ENCODE measurements around the gene ABCB8.

DNA sequence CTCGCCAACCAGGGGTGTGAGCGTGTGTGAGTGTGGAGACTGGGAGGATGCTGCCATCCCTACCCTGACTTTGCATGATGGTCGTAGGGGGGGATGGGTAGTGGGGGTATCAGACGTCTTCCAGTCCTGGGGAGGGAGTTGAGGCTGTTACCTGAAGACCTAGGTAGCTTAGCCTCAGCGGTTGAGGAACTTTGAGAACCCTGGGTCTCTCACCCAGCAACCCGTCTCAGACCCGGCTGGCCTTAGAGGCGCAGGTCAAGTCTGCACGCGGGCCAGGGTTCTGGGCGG lies 33.8 kb downstream of the ABCB8 start:
- no peak for TF ChIP-seq CTCF (IDR thresholded peaks at IDR 0.05)
- no peak for TF ChIP-seq POLR2A (IDR thresholded peaks at IDR 0.05)
